HepG2 (cell line): ENCODE results near the gene SERPINB1. TPM values are rescaled to one million over a fixed set of nuclear protein-coding genes. Genes with fewer than 3 reads are reported as not detected.
A peak's percentile ranks its signal among the peaks of the same experiment; 100 is the strongest.

Source experiments
- CENPT ChIP-seq: sonication (generic); formaldehyde crosslinking; IDR thresholded peaks from 2 replicates; pipeline ENCODE4 v1.8.0; 2022; ENCODE audit warnings: low read depth, mild to moderate bottlenecking, moderate library complexity, missing genetic modification reagents
- DR1 ChIP-seq: sonication (generic); formaldehyde crosslinking; IDR thresholded peaks from 2 replicates; pipeline ENCODE4 v1.8.0; 2021; ENCODE audit warnings: mild to moderate bottlenecking, missing genetic modification reagents, inconsistent platforms
- FOXP1 ChIP-seq, 2 experiments: fragments of 450-650 bp in 1 of 2; IDR thresholded peaks; 2 replicates each; pipeline ENCODE4 v1.6.1; 2017 to 2018; ENCODE audit warnings: antibody characterized with exemption in 1 of 2
- GATAD2A ChIP-seq: IDR thresholded peaks from 2 replicates; pipeline ENCODE4 v1.6.1; 2016
- PHF21A ChIP-seq: sonication (generic); formaldehyde crosslinking; IDR thresholded peaks from 2 replicates; pipeline ENCODE4 v1.5.0; 2020; ENCODE audit warnings: mild to moderate bottlenecking, missing genetic modification reagents
- TGIF2 ChIP-seq: IDR thresholded peaks from 2 replicates; pipeline ENCODE4 v1.6.1; 2016; ENCODE audit warnings: control low read depth, missing compliant biosample characterization
- ZNF430 ChIP-seq: sonication (generic); formaldehyde crosslinking; IDR thresholded peaks from 2 replicates; pipeline ENCODE4 v1.9.0; 2021; ENCODE audit warnings: mild to moderate bottlenecking, missing genetic modification reagents
- polyA plus RNA-seq, 8 experiments: library from polyadenylated mRNA; depleted of rRNA in 3 of 8; stranded (reverse) in 7 of 8; unstranded in 1 of 8; fragments of >200 nt; fragmentation: Illumina TruSeq in 4 of 8; extraction: Trizol in 4 of 8; gene quantifications; 2 replicates each; pipeline versions ENCODE4 v1.2.1 to v1.2.3, GENCODE V29; 2011 to 2016; ENCODE audit warnings: low read depth in 4 of 8, missing spikeins in 1 of 8, mixed read lengths in 1 of 8; ENCODE audit not compliant: insufficient read depth in 1 of 8
- total RNA-seq, 5 experiments: library from RNA; depleted of rRNA; stranded (reverse); fragments of >200 nt; fragmentation: Illumina TruSeq; extraction: Trizol; gene quantifications; 2 replicates each; pipeline ENCODE4 v1.2.3, GENCODE V29; 2016; ENCODE audit warnings: low read depth in 1 of 5
- TF ChIP-seq, protein P1 (sequence below), 2 experiments: sonication (generic) in 1 of 2; formaldehyde crosslinking in 1 of 2; IDR thresholded peaks; 2 replicates each; pipeline versions ENCODE4 v1.4.0 to v1.6.1; 2016 to 2020; ENCODE audit warnings: borderline replicate concordance in 1 of 2, low read depth in 1 of 2, mild to moderate bottlenecking in 1 of 2, missing genetic modification reagents in 1 of 2
- TF ChIP-seq, protein P2 (sequence below): fragments of 450-650 bp; IDR thresholded peaks from 2 replicates; pipeline ENCODE4 v1.6.1; 2017; ENCODE audit warnings: mild to moderate bottlenecking
- TF ChIP-seq, protein P3 (sequence below): sonication (generic); formaldehyde crosslinking; IDR thresholded peaks from 2 replicates; pipeline ENCODE4 v1.4.0; 2020; ENCODE audit warnings: mild to moderate bottlenecking, missing genetic modification reagents
- TF ChIP-seq, protein P4 (sequence below): IDR thresholded peaks from 2 replicates; pipeline ENCODE4 v1.6.1; 2012; ENCODE audit warnings: low read depth, low read length, improper control_type of control experiment

SERPINB1 gene
- total and polyA plus RNA-seq, 2 of the 13 experiments (the other 11 are each of a cell fraction or from before 2014, with no cell fraction given), result 41.4 to 60.5 TPM

DNA sequence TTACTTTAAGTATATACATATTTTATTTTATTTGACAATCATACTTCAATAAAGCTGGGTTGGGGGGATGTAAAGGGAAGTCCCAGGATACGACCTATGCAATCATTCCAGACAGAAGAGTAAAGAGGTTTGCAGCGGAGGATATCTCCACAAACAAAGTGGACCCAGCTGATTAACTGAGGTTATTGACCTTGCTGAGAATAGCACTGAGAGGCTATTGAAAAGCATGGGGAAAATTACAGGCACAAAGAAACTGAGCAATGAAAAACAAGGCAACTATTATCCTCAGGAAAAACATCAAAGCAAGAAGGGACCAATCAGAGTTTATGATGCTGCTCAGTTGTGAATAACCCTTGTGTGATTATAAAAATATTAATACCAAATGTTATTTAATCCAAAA is 32.6 kb downstream of the SERPINB1 start (continued):
- TF ChIP-seq, protein P1, sequence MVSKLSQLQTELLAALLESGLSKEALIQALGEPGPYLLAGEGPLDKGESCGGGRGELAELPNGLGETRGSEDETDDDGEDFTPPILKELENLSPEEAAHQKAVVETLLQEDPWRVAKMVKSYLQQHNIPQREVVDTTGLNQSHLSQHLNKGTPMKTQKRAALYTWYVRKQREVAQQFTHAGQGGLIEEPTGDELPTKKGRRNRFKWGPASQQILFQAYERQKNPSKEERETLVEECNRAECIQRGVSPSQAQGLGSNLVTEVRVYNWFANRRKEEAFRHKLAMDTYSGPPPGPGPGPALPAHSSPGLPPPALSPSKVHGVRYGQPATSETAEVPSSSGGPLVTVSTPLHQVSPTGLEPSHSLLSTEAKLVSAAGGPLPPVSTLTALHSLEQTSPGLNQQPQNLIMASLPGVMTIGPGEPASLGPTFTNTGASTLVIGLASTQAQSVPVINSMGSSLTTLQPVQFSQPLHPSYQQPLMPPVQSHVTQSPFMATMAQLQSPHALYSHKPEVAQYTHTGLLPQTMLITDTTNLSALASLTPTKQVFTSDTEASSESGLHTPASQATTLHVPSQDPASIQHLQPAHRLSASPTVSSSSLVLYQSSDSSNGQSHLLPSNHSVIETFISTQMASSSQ (IDR thresholded peaks at IDR 0.05; ENCODE audit: low read depth), result no peak
- TF ChIP-seq, protein P1 (CRISPR knock-in tag; IDR thresholded peaks at IDR 0.05; ENCODE audit: borderline replicate concordance), result peak; percentile 35; the same call in 1 of the 2 replicates
- TF ChIP-seq, protein P2, sequence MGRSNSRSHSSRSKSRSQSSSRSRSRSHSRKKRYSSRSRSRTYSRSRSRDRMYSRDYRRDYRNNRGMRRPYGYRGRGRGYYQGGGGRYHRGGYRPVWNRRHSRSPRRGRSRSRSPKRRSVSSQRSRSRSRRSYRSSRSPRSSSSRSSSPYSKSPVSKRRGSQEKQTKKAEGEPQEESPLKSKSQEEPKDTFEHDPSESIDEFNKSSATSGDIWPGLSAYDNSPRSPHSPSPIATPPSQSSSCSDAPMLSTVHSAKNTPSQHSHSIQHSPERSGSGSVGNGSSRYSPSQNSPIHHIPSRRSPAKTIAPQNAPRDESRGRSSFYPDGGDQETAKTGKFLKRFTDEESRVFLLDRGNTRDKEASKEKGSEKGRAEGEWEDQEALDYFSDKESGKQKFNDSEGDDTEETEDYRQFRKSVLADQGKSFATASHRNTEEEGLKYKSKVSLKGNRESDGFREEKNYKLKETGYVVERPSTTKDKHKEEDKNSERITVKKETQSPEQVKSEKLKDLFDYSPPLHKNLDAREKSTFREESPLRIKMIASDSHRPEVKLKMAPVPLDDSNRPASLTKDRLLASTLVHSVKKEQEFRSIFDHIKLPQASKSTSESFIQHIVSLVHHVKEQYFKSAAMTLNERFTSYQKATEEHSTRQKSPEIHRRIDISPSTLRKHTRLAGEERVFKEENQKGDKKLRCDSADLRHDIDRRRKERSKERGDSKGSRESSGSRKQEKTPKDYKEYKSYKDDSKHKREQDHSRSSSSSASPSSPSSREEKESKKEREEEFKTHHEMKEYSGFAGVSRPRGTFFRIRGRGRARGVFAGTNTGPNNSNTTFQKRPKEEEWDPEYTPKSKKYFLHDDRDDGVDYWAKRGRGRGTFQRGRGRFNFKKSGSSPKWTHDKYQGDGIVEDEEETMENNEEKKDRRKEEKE, result no peak
- no peak for TF ChIP-seq DR1 (CRISPR knock-in tag)
- TF ChIP-seq, protein P3, sequence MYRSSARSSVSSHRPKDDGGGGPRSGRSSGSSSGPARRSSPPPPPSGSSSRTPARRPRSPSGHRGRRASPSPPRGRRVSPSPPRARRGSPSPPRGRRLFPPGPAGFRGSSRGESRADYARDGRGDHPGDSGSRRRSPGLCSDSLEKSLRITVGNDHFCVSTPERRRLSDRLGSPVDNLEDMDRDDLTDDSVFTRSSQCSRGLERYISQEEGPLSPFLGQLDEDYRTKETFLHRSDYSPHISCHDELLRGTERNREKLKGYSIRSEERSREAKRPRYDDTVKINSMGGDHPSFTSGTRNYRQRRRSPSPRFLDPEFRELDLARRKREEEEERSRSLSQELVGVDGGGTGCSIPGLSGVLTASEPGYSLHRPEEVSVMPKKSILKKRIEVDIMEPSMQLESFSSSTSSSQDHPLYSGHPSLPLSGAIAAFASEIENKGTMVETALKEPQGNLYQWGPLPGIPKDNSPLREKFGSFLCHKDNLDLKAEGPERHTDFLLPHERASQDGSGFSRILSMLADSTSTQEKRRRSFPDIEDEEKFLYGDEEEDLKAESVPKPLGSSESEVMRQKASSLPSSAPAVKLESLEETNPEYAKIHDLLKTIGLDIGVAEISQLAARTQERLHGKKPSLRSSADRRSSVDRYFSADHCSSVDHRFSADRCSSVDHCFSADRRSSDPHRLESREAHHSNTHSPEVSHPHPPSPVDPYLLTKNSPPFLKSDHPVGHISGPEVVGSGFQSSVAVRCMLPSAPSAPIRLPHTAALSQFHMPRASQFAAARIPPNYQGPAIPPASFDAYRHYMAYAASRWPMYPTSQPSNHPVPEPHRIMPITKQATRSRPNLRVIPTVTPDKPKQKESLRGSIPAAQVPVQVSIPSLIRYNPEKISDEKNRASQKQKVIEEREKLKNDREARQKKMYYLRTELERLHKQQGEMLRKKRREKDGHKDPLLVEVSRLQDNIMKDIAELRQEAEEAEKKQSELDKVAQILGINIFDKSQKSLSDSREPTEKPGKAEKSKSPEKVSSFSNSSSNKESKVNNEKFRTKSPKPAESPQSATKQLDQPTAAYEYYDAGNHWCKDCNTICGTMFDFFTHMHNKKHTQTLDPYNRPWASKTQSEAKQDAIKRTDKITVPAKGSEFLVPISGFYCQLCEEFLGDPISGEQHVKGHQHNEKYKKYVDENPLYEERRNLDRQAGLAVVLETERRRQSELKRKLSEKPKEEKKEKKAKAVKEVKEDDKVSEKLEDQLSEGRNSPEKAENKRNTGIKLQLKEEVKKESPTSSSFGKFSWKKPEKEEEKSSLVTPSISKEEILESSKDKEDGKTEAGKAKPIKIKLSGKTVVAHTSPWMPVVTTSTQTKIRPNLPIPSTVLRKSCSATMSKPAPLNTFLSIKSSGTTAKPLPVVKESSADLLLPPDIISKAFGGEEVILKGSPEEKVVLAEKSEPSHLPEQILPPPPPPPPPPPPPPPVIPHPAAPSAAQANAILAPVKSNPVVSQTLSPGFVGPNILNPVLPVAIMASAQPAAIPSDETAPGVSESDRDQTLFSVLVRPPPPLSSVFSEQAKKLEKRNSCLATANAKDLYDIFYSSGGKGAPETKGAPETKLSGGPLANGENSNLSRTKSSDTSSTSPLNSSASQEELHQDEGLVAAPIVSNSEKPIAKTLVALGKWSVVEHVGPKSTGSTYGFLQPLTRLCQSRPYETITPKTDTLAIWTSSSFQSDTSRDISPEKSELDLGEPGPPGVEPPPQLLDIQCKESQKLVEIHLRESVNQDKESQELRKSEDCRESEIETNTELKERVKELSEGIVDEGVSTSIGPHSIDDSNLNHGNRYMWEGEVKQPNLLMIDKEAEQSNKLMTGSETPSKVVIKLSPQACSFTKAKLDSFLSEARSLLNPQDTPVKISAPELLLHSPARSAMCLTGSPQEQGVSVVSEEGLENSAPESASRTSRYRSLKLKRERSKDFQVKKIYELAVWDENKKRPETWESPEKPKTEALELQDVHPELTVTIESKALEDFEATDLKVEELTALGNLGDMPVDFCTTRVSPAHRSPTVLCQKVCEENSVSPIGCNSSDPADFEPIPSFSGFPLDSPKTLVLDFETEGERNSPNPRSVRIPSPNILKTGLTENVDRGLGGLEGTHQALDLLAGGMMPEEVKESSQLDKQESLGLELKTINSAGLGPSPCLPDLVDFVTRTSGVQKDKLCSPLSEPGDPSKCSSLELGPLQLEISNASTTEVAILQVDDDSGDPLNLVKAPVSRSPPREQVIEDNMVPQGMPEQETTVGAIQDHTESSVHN (CRISPR knock-in tag), result no peak
- TF ChIP-seq GATAD2A, result peak; percentile 66
- TF ChIP-seq FOXP1 (IDR thresholded peaks at IDR 0.05), result no peak
- TF ChIP-seq FOXP1 (CRISPR knock-in tag; IDR thresholded peaks at IDR 0.05), result peak; percentile 24; the same call in 1 of the 2 replicates
- TF ChIP-seq ZNF430 (CRISPR knock-in tag), result no peak
- TF ChIP-seq, protein P4, sequence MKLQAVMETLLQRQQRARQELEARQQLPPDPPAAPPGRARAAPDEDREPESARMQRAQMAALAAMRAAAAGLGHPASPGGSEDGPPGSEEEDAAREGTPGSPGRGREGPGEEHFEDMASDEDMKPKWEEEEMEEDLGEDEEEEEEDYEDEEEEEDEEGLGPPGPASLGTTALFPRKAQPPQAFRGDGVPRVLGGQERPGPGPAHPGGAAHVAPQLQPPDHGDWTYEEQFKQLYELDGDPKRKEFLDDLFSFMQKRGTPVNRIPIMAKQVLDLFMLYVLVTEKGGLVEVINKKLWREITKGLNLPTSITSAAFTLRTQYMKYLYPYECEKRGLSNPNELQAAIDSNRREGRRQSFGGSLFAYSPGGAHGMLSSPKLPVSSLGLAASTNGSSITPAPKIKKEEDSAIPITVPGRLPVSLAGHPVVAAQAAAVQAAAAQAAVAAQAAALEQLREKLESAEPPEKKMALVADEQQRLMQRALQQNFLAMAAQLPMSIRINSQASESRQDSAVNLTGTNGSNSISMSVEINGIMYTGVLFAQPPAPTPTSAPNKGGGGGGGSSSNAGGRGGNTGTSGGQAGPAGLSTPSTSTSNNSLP, result no peak
- no peak for TF ChIP-seq CENPT (CRISPR knock-in tag)
- TF ChIP-seq PHF21A (CRISPR knock-in tag), result no peak
- peak; percentile 37; the same call in 1 of the 2 replicates for TF ChIP-seq TGIF2 (CRISPR knock-in tag)
